NCI-H2196 (cell line): ENCODE data around the gene MAGI3.

Experiments used
- DNase-seq: peaks from one replicate; lab custom pipeline; 2025; ENCODE audit not compliant: unreplicated experiment; lab: John Stamatoyannopoulos, UW

The MAGI3 gene

GRCh38 chr1:113389953-113390834, at the start of gene MAGI3:
Gene MAGI3 (plus strand): TSS chr1:113390515. CDS start chr1:113391034, 519 bp downstream.
- DNase-seq = peak; percentile 97

- DNase-seq = no peak
Measured at GRCh38 chr1:113353580-113353979, 36.7 kb upstream of the MAGI3 start.

DNA sequence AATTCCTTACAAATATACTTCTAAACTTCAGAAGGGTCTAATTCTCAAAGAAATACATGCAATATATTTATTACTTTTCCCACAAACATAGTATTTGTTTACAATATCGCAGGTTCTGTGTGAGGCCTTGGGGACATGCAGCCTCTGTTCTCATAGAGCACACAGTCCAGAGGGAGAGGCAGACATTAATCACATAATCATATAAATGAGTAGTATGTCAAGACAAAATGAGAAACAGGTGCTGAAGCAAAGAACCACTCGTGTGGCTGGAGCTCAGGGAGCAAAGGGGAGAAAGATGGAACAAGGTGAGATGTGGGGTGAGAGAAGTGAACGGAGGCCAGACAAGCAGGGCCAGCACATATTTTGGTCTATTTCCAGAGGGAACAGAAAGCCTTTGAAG, 26.4 kb upstream of the MAGI3 start:
- DNase-seq = no peak

GRCh38 chr1:113369040-113369439, 21.3 kb upstream of the MAGI3 start:
- DNase-seq = no peak

- no peak for DNase-seq
Measured at GRCh38 chr1:113369699-113370098, 20.6 kb upstream of the MAGI3 start.

- no peak for DNase-seq
Measured at GRCh38 chr1:113370868-113371267, 19.4 kb upstream of the MAGI3 start.

GRCh38 chr1:113372546-113372945, 17.8 kb upstream of the MAGI3 start:
- no peak for DNase-seq

DNA sequence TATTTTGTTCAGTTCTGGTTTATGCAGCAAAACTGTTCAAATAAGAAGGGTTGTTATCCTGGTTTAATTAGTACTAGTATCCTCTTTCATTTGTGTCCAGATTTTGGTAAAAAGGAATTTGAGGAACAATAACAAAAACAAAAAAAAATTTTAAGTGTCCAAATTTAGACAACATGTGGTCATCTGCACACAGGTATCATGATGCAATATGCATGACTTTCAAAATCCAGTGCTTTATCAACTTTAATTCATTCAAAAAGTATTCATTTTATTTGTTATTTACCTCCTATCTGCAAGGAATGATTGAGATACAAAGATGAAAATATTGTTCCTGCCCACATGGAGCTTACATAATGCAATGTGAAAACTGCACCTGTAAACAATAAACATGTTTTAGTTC, 16.7 kb upstream of the MAGI3 start:
- no peak for DNase-seq

GRCh38 chr1:113375878-113376277, 14.4 kb upstream of the MAGI3 start:
- no peak for DNase-seq

GRCh38 chr1:113380075-113380474, 10.2 kb upstream of the MAGI3 start:
- DNase-seq = no peak

DNA sequence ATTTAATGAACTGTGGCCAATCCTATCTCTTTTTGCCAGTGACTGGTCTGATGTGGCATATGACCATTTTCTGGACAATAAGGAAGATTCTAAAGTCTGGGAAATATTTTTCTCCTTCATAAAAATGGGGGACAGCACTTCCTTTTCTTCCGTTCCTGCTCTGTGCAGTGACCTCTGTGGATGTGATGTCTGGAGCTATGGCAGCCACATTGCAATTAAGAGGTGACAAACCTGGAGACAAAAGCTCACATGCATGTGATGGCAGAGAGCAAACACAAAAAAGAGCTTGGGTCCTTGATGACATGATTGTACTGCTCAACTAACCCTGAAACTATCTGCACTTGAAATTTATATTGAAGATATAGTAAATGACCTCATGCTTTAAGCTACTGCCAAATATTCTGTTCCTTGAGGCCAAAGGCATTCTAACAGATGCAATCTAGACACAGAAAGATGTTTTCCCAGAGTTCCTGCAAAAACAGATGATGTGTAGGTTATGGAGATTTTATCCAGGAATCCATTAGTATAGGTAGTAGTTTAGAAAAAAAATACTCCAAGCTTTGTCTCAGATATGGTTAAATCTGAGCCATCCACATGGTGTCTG, 2.2 kb upstream of the MAGI3 start:
- DNase-seq = no peak

DNA sequence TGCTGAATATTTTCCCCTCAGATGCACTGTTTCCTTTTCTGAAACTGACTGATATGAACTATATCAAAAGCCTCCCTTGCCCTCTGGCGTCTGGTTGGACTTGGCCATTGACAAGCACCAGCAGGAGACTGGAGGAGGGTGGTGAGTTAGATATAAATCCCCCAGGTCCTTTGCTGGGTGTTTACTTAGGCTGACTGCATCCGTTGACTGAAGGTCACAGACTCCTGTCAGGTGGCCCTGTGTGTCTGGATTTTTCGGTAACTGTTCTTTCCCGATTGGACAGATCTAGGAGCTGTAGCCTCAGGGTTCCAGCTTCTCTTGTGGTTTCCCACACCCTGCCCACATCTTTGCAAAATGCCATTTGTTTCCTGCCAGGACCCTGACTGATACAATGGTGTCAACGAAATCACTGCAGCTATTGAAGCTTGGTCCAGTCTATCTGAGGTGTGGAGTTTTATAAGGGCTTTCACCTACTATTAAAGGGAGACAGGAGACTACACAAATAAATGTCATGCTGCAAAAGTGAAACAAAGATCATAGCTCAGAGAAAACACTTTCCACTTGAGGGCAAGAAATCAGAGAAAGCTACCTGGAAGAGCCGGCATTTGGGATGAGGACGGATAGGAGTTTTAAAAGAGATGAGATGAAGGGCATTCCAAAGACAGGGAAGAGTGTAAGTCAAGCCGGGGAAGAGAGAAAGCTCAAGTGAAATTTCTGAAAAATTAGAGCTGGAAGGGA, 1.5 kb upstream of the MAGI3 start:
- peak; percentile 40 for DNase-seq

DNA sequence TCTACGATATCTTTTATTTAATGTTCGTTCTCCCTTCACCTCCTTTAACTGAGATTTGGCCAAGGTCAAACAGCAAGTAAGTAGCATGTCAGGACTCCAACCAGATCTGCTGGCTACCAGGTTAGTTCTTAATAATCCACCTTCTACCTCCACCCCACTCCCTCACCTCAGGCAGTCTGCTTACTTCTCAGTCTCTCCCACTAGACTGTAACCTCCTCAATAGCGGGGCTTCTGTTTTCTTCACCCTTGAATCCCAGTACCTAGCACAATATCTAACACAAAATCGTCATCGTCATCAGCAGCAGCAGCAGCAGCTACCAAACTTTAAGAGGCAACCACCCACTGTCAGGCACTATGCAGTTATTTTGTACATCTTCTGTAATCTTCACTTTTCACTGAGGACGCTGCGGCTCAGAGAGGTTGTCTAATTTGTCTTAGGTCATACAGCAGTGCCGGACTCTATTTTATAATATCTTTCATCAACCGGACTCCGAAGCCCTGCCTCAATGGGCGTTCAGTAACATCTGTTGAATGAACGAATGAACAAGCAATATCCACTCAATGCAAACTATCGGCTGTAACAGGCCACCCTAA, 859 bp upstream of the MAGI3 start:
- no peak for DNase-seq

DNA sequence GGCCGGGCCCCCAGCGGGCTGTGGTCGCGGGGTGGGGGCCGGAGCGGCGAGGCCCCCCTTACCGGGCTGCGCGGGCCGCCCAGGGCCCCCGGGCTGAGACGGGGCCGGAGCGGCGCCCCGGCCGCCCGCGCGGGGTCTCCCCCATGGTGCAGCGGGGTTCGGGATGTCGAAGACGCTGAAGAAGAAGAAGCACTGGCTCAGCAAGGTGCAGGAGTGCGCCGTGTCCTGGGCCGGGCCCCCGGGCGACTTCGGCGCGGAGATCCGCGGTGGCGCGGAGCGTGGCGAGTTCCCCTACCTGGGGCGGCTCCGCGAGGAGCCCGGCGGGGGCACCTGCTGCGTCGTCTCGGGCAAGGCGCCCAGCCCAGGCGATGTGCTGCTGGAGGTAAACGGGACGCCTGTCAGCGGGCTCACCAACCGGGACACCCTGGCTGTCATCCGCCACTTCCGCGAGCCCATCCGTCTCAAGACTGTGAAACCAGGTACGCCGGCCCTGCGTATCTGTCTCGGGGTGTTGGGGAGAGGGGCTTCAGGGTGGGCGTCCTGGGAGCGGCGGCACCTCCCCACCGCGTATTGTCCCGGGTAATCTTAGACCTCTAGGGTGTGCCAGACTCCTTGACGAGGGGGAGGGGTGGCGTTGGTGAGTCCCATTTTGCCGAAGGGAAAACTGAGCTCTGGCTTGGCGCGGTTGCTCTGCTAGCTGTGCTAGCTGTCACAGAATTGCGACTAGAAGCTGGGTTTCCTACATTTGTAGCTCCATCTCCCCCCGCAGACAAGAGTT, 745 bp downstream of the MAGI3 start:
- peak; percentile 59 for DNase-seq

DNA sequence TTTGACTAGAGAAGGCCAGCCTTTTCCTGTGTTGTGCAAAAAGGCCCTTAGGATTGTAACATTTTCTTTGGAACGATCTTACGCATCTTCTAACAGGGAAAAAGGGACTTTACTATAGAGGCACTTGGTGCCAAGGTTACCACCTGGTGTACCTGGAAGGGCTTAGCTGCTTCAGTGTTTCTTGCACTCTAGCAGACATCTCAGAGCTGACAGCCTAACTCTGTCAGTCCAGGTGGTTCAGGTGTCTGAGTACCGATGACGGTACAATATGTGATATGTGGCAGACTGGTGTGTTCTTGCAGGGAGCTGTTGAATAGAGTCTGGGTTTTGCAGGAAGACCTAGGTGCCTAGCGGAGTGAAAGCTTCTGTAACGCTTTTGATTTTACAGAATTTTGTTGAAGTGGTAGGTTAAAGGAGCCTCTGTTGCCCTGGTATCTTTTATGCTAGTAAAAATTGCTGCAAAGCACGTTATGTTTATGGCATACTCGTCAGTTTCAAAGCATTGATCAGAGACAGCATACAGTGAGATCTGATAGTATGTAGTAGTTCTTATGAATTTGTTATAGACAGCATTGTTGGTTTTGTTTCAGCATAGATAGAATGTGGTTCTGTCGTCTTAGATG, 1.4 kb downstream of the MAGI3 start:
- peak; percentile 26 for DNase-seq

DNA sequence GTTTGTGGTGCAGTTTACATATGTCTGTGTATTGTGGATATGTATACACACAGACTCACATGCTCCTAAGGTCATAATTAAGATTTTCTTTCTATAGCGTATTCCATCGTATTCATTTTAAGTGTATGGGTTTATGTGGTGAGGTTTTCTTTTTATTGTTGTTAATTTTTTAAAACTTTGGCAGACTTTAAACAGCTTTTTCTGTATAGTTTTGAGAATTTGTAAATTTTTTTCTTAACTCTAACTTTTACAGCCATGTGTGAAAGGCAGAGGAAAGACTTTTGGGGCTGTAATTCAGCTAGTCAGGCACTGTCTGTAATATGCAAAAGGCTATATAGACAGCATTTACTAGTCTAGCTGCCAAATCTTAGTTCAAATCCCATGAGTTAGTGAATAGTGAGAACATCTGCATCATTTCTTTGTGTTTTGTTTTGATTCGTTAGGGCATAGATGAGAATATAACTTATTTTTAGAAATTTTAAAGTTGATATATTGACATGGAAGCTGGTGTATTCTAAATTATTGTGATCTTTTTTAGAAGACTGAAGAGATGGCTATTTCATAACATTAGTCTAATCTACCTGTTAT, 2.3 kb downstream of the MAGI3 start:
- no peak for DNase-seq

DNA sequence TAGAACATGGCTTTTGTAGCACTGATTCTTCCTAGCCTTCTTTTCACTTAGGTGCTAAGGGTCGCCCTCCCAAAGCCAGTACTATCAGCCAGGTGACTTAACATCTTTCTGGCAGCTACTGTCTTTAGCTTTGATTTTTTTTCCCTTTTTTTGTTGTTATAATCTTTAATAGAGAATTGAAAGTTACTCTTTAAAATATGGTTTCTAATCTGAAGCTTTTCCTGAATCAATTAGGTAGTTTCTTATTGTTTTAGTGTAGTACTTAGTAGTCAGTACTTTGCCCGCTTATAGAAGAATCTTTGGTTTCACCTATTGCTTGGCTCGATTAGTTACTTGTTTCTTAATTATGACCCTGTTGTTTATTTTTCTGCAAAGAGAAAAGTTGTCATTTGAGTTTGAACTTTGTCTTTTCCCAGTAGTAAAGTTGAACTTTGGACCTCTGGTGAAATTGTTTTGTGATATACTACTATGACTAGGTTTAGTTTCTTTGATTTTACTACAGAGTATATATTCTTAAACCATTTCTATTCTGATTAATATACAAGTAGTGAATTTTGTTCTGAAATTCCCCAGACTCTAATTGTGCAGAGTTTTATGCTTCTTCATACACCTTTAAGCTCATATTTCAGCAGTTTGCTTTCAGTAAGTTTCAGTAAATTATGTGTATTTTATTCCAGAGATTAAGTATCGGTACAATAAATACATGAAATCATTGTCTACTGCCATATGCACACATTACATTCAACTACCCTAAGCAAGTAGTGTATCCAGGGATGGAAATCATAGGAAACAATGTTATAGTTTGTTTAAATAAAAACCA, 3.9 kb downstream of the MAGI3 start:
- no peak for DNase-seq

- DNase-seq = no peak
Measured at GRCh38 chr1:113394863-113395259, 4.5 kb downstream of the MAGI3 start.

- DNase-seq = no peak
Measured at GRCh38 chr1:113396102-113396501, 5.8 kb downstream of the MAGI3 start.
